ENCODE results near the gene ZPBP.
"Not testable (repeated sequence)": the region's sequence is repeated elsewhere in the genome, so short reads cannot be mapped to it uniquely, and the experiment has no call there.

ZPBP gene

GRCh38 chr7:50041165-50041564 lies 51.9 kb downstream of the ZPBP start:
- DNase-seq (ENCODE audit: low read depth in 2 of 2): not testable (repeated sequence)

GRCh38 chr7:50037086-50037485 lies 56.0 kb downstream of the ZPBP start:
- no peak for DNase-seq (ENCODE audit: low read depth in 2 of 2)

GRCh38 chr7:50022991-50023390 lies 70.1 kb downstream of the ZPBP start:
- no peak for DNase-seq (ENCODE audit: low read depth in 2 of 2)

GRCh38 chr7:50022451-50022850 lies 70.6 kb downstream of the ZPBP start:
- no peak for DNase-seq (ENCODE audit: low read depth in 2 of 2)

GRCh38 chr7:49995681-49996080 lies 97.4 kb downstream of the ZPBP start:
- no peak for DNase-seq (ENCODE audit: low read depth in 2 of 2)

- no peak for DNase-seq (ENCODE audit: low read depth in 2 of 2)
These were observed 106.9 kb downstream of the ZPBP start for GRCh38 chr7:49986191-49986590.

- no peak for DNase-seq (ENCODE audit: low read depth in 2 of 2)
These were observed 112.6 kb downstream of the ZPBP start for GRCh38 chr7:49980465-49980864.

- DNase-seq (ENCODE audit: low read depth in 2 of 2): no peak
These were observed 116.8 kb downstream of the ZPBP start for GRCh38 chr7:49976238-49976637.

GRCh38 chr7:49974035-49974434 lies 119.0 kb downstream of the ZPBP start:
- DNase-seq (ENCODE audit: low read depth in 2 of 2): no peak

- no peak for DNase-seq (ENCODE audit: low read depth in 2 of 2)
These were observed 155.4 kb downstream of the ZPBP start for GRCh38 chr7:49937608-49938007.

GRCh38 chr7:49931627-49932026 lies 161.4 kb downstream of the ZPBP start:
- DNase-seq (ENCODE audit: low read depth in 2 of 2): no peak

- no peak for DNase-seq (ENCODE audit: low read depth in 2 of 2)
These were observed 164.3 kb downstream of the ZPBP start for GRCh38 chr7:49928787-49929186.

GRCh38 chr7:49927631-49928030 lies 165.4 kb downstream of the ZPBP start:
- DNase-seq (ENCODE audit: low read depth in 2 of 2): no peak

- no peak for DNase-seq (ENCODE audit: low read depth in 2 of 2)
These were observed 166.3 kb downstream of the ZPBP start for GRCh38 chr7:49926720-49927119.

- no peak for DNase-seq (ENCODE audit: low read depth in 2 of 2)
These were observed 181.1 kb downstream of the ZPBP start for GRCh38 chr7:49911909-49912308.

GRCh38 chr7:49894543-49894942 lies 198.5 kb downstream of the ZPBP start:
- DNase-seq (ENCODE audit: low read depth in 2 of 2): no peak

GRCh38 chr7:49893131-49893530 lies 199.9 kb downstream of the ZPBP start:
- no peak for DNase-seq (ENCODE audit: low read depth in 2 of 2)

GRCh38 chr7:49892481-49892880 lies 200.6 kb downstream of the ZPBP start:
- DNase-seq (ENCODE audit: low read depth in 2 of 2): no peak

Data from stimulated activated CD4-positive, alpha-beta T cell treated with anti-CD3 and anti-CD28 coated beads, Interleukin-12 subunit alpha, Interleukin-12 subunit beta, amount 100 ng/mL, for 24 hours (primary cell).